GM12801 (cell line): ENCODE results near the gene ADAMTS2.

Source experiments
- TF ChIP-seq, protein P1 (sequence below): IDR thresholded peaks from one replicate; pipeline ENCODE4 v1.5.1; 2011; ENCODE audit warnings: control low read depth; ENCODE audit not compliant: insufficient read length; ENCODE audit errors: extremely low read depth

ADAMTS2 gene

DNA sequence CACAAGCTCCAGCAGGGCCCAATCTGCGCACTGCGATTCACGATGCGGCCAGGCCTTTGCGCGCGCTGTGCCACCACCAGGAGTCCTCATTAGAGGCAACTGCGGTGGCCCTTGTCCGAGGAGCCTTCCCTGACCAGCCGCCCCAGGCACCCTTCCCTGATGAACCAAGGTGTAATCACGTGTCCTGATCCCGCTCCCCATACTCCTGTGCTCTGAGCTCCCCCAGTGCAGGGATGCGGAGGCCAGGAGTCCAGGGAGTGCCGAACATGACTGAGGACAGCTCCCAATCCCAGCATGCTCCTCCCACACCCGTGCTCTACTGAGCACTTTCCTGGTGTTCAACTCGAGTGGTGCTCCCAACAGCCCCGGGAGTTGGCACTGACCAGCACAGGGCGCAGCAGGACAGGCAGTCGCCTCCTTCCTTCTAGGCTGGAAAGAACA, 150.3 kb downstream of the ADAMTS2 start:
- TF ChIP-seq, protein P1, sequence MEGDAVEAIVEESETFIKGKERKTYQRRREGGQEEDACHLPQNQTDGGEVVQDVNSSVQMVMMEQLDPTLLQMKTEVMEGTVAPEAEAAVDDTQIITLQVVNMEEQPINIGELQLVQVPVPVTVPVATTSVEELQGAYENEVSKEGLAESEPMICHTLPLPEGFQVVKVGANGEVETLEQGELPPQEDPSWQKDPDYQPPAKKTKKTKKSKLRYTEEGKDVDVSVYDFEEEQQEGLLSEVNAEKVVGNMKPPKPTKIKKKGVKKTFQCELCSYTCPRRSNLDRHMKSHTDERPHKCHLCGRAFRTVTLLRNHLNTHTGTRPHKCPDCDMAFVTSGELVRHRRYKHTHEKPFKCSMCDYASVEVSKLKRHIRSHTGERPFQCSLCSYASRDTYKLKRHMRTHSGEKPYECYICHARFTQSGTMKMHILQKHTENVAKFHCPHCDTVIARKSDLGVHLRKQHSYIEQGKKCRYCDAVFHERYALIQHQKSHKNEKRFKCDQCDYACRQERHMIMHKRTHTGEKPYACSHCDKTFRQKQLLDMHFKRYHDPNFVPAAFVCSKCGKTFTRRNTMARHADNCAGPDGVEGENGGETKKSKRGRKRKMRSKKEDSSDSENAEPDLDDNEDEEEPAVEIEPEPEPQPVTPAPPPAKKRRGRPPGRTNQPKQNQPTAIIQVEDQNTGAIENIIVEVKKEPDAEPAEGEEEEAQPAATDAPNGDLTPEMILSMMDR: no peak

DNA sequence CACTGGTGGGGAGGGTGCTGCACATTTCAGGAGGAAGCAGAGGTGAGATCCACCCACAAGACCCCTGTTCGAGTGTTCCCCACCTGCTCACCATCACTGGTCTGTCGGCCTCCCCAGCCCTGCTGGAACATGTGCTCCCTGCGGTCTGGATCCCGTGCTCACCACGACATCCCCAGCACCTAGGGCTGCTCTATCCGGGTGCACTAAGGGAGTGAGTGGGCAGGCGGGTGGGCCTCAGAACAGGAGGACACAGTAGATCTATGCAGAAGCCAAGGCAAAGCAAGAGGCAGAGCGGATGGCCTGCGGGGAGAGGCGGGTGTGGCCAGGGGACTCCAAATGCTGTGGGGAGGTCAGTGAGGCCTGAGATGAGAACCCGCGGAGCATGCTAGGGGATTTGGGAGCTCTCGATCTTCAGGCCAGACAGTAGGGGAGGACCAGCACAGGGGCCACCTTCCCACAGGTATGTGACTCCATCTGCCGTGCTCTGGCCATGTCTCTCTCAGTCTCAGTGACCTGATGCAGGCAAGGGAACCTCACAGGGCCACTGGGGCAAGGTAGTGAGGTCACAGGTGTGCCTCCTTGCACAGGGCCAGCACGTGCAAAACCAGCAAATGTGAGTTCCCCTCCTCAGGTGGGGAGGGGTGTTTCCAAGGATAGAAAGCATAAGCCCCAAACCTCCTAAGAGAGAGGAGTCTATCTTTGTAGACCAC, 150.9 kb downstream of the ADAMTS2 start:
- TF ChIP-seq, protein P1: no peak

DNA sequence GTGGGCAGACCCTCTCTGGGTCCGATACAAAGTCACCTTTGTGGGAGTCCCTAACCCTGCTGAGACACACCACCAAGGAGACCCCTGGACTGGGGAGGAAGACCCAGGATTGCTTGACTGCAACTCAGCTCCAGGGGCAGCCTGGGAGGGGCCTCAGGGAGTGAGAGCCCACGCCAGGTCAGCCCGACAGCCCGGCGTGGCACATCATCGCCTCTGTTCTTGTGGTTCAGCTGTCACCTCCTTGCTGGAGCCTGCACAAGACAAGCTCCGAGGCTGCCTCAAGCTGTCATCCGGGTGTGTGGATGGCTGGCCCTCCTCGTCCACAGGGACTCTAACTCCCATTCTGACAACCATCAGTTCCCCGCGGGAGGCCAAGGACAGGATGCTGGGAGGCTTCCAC, 151.5 kb downstream of the ADAMTS2 start:
- TF ChIP-seq, protein P1: no peak

DNA sequence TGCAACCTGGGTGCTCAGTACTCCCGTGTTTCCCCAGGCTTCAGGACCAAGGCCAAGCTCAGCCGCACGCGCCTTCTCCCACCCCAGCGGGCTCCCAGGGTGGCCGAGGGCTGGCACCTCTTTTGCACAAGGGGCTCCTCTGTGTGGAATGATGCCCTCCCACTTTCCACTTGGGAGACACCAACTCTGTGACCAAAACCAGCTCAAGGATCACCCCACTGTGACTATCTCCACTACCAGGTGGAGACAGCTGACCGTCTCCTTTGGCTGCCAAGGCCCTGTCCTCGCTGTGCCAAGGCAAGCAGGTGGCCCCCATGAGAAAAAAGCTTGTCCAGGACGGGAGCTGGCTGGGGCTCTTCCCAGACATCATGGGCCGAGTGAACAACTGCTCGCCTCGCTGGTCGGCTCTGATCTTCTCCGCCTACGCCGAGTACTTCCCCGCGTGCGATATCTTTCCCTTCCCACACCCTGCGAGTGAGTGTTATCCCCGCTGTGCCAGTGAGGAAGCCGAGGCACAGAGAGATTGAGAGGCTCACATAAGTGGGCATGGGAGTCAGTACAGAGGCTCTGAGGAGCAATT, 152.3 kb downstream of the ADAMTS2 start:
- TF ChIP-seq, protein P1: no peak

DNA sequence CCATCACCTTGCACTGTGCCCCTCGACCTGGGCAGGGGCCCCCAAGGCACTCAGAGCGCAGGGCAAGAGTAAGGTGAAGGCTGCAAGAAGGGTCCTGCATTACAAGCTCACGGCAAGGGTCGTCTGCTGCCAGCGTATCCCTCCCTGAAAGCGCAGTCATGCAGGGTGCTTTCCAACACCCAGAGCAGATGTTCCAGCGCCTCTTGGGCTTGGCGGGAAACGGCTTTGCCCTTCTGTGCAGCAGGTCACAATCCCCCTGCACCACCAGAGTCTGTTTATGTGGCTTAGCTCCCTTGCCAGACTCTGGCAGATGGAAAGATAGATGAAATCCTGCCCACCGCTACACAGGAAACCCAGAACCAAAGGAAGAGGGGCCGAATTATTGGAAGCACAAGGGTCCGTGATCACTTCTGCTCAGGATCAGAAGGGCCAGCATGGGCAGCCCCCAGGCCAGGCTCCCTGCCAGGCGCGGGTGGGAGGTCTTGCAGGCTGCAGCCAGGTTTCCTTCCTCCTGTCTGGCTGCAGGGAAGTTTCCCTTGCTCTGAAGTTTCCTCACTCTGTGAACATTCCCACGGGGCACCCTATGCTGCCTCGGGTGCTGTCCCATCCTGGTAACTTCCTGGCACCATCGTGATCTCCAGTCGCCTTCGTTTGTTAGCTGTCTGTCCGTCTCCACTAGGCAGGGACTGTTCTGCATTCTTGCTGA, 152.9 kb downstream of the ADAMTS2 start:
- TF ChIP-seq, protein P1: no peak

DNA sequence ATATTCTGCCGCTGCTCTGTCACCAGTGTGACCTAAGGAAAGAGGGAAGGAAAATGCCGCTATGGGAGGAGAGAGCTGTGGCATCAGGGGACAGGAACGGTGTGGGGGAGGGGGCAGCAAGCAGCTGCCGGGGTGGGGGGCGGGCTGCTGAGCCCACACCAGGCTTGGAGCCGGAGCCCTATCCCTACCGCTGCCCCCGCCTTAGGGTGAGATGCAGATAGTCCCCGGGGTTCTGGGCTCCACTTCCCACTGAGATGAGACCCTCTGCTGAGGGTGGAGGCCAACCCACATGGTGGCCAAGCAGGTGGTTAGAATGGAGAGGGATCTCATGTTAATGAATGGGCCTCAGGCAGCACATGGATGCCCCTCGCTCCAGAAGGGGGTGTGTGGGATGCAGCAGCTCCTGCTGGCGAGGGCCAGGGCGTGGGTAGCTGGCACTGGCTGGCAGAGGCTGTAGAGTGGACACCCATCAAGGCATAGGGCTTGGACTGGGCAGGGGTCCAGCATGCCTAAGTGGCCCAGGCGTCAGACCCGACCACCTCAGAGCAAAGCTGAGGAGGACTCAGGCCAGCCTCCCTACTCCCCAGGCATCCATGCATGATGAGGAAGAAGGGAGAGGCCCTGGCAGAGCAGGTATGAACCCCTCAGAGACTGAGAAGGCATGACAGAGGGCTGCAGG, 153.6 kb downstream of the ADAMTS2 start:
- TF ChIP-seq, protein P1: no peak
